Measurements from ENCODE around the gene FRMD4A.

FRMD4A gene

GRCh38 chr10:14365266-14365665 is 34.5 kb upstream of the FRMD4A start:
- Histone ChIP-seq H3K9ac (ENCODE audit: low read depth, low read length) (no peak overlapping the region), H3K9me3 (ENCODE audit: insufficient read depth, low read depth, low read length) (no peaks in the 10 kb centered on the region), H3K27me3 (ENCODE audit: insufficient read depth, low read length) (no peaks in the 10 kb centered on the region), H3K27ac (ENCODE audit: low read depth, low read length) (no peak overlapping the region), H3K4me3 (ENCODE audit: low read length) (no peak overlapping the region), H3K4me1 (ENCODE audit: insufficient read depth, low read length) (peaks cover 5% of the 10 kb centered on the region; the same call in 1 of the 2 replicates), H3K36me3 (ENCODE audit: insufficient read depth, low read length) (no peaks in the 10 kb centered on the region)
- WGBS, result 95% methylated on average over 5 of the region's 6 CpGs

- Histone ChIP-seq H3K4me3 (ENCODE audit: low read length) (no peak overlapping the region), H3K36me3 (ENCODE audit: insufficient read depth, low read length) (no peaks in the 10 kb centered on the region), H3K9ac (ENCODE audit: low read depth, low read length) (no peak overlapping the region), H3K27ac (ENCODE audit: low read depth, low read length) (no peak overlapping the region), H3K4me1 (ENCODE audit: insufficient read depth, low read length) (no peaks in the 10 kb centered on the region), H3K9me3 (ENCODE audit: insufficient read depth, low read depth, low read length) (no peaks in the 10 kb centered on the region), H3K27me3 (ENCODE audit: insufficient read depth, low read length) (no peaks in the 10 kb centered on the region)
Observed at GRCh38 chr10:14362104-14362503, 31.4 kb upstream of the FRMD4A start.

GRCh38 chr10:14360961-14361360 is 30.2 kb upstream of the FRMD4A start:
- Histone ChIP-seq H3K9ac (ENCODE audit: low read depth, low read length) (no peak overlapping the region), H3K4me3 (ENCODE audit: low read length) (no peak overlapping the region), H3K27ac (ENCODE audit: low read depth, low read length) (no peak overlapping the region), H3K36me3 (ENCODE audit: insufficient read depth, low read length) (no peaks in the 10 kb centered on the region), H3K9me3 (ENCODE audit: insufficient read depth, low read depth, low read length) (no peaks in the 10 kb centered on the region), H3K4me1 (ENCODE audit: insufficient read depth, low read length) (no peaks in the 10 kb centered on the region; the same call in 1 of the 2 replicates), H3K27me3 (ENCODE audit: insufficient read depth, low read length) (no peaks in the 10 kb centered on the region)
- 83% methylated on average over 1 of the region's 1 CpG for WGBS

DNA sequence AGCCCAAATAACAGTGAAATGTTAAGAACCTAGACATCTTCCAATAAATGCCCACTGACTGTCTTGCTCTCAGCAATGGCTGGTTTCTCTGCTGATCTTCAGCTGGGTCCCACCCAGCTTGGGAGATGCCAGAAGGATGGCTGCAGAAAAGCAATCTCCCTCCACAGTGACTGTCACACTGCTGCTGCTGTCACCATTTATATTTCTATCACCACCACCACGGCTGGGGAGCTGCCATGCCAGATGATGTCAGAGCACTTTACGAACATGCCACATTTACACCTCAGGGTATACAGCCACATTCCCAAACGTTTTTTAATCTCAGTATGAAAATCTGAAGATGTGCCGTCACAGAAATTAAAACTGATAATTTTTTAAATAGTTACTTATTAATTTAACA is 29.8 kb upstream of the FRMD4A start:
- no peak overlapping the region for H3K27ac ChIP-seq (ENCODE audit: low read depth, low read length)
- H3K9ac ChIP-seq (ENCODE audit: low read depth, low read length), result no peak overlapping the region
- H3K36me3 ChIP-seq (ENCODE audit: insufficient read depth, low read length), result no peaks in the 10 kb centered on the region
- H3K27me3 ChIP-seq (ENCODE audit: insufficient read depth, low read length), result no peaks in the 10 kb centered on the region
- no peaks in the 10 kb centered on the region for H3K9me3 ChIP-seq (ENCODE audit: insufficient read depth, low read depth, low read length)
- H3K4me3 ChIP-seq (ENCODE audit: low read length), result no peak overlapping the region
- 77% methylated on average over 3 of the region's 4 CpGs for WGBS
- no peaks in the 10 kb centered on the region; the same call in 1 of the 2 replicates for H3K4me1 ChIP-seq (ENCODE audit: insufficient read depth, low read length)

GRCh38 chr10:14358886-14359573 is 28.3 kb upstream of the FRMD4A start:
- no peak overlapping the region for H3K4me3 ChIP-seq (ENCODE audit: low read length)
- H3K27me3 ChIP-seq (ENCODE audit: insufficient read depth, low read length), result no peaks in the 10 kb centered on the region
- no peak overlapping the region for H3K27ac ChIP-seq (ENCODE audit: low read depth, low read length)
- no peaks in the 10 kb centered on the region for H3K9me3 ChIP-seq (ENCODE audit: insufficient read depth, low read depth, low read length)
- no peaks in the 10 kb centered on the region for H3K36me3 ChIP-seq (ENCODE audit: insufficient read depth, low read length)
- no peaks in the 10 kb centered on the region; the same call in 1 of the 2 replicates for H3K4me1 ChIP-seq (ENCODE audit: insufficient read depth, low read length)
- H3K9ac ChIP-seq (ENCODE audit: low read depth, low read length), result no peak overlapping the region
- WGBS, result 94% methylated on average over 9 of the region's 9 CpGs

- no peak overlapping the region for H3K9ac ChIP-seq (ENCODE audit: low read depth, low read length)
- no peak overlapping the region for H3K27ac ChIP-seq (ENCODE audit: low read depth, low read length)
- peaks cover 5% of the 10 kb centered on the region; the same call in 1 of the 2 replicates for H3K4me1 ChIP-seq (ENCODE audit: insufficient read depth, low read length)
- no peak overlapping the region for H3K4me3 ChIP-seq (ENCODE audit: low read length)
- H3K36me3 ChIP-seq (ENCODE audit: insufficient read depth, low read length), result no peaks in the 10 kb centered on the region
- 88% methylated on average over 3 of the region's 3 CpGs for WGBS
- no peaks in the 10 kb centered on the region for H3K9me3 ChIP-seq (ENCODE audit: insufficient read depth, low read depth, low read length)
- H3K27me3 ChIP-seq (ENCODE audit: insufficient read depth, low read length), result no peaks in the 10 kb centered on the region
Observed at GRCh38 chr10:14356921-14357320, 26.2 kb upstream of the FRMD4A start.

- 94% methylated on average over 3 of the region's 3 CpGs for WGBS
- Histone ChIP-seq H3K9ac (ENCODE audit: low read depth, low read length) (no peak overlapping the region), H3K27ac (ENCODE audit: low read depth, low read length) (no peak overlapping the region), H3K9me3 (ENCODE audit: insufficient read depth, low read depth, low read length) (no peaks in the 10 kb centered on the region), H3K36me3 (ENCODE audit: insufficient read depth, low read length) (no peaks in the 10 kb centered on the region), H3K4me3 (ENCODE audit: low read length) (no peak overlapping the region), H3K4me1 (ENCODE audit: insufficient read depth, low read length) (peaks cover 5% of the 10 kb centered on the region; the same call in 1 of the 2 replicates), H3K27me3 (ENCODE audit: insufficient read depth, low read length) (no peaks in the 10 kb centered on the region)
Observed at GRCh38 chr10:14355750-14356149, 25.0 kb upstream of the FRMD4A start.

DNA sequence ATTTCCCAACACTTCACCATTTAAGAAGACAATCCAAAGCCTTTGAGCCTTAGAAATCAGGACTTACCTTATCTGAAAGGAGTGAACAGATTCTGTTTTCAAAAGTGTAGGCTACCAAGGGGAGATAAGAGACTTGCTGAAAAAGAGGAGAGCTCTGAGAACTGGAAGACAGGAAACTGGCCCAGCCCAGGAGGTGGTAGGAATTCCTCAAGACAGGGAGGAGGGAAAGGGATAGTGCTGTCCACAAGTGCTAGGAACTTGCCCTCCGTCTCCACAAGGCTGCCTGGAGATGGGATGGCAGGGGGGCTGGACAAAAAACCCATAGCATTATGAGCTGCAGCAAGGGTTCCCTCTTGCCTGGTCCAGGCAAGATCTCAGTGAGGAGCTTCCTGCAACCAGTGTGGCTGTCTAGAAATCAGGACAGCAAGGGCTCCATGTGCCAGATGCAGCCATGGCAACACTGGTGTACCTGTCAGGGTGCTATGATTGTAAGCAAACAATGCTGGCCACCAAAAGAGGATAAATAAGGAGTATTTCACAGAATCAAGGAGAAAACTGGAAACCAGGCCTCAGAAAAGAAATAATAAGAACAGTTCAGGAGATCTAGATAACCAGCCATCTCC is 22.7 kb upstream of the FRMD4A start:
- H3K4me3 ChIP-seq (ENCODE audit: low read length), result no peak overlapping the region
- WGBS, result 38% methylated on average over 1 of the region's 1 CpG
- H3K9ac ChIP-seq (ENCODE audit: low read depth, low read length), result no peak overlapping the region
- no peaks in the 10 kb centered on the region for H3K9me3 ChIP-seq (ENCODE audit: insufficient read depth, low read depth, low read length)
- H3K4me1 ChIP-seq (ENCODE audit: insufficient read depth, low read length), result peaks cover 5% of the 10 kb centered on the region; the same call in 1 of the 2 replicates
- no peak overlapping the region for H3K27ac ChIP-seq (ENCODE audit: low read depth, low read length)
- H3K36me3 ChIP-seq (ENCODE audit: insufficient read depth, low read length), result no peaks in the 10 kb centered on the region
- H3K27me3 ChIP-seq (ENCODE audit: insufficient read depth, low read length), result no peaks in the 10 kb centered on the region

- 74% methylated on average over 4 of the region's 4 CpGs for WGBS
- no peaks in the 10 kb centered on the region for H3K27me3 ChIP-seq (ENCODE audit: insufficient read depth, low read length)
- H3K9me3 ChIP-seq (ENCODE audit: insufficient read depth, low read depth, low read length), result no peaks in the 10 kb centered on the region
- H3K4me3 ChIP-seq (ENCODE audit: low read length), result no peak overlapping the region
- no peak overlapping the region for H3K9ac ChIP-seq (ENCODE audit: low read depth, low read length)
- 0 out of 2 replicates have a peak, but pooled peaks cover 5% of the 10 kb centered on the region for H3K4me1 ChIP-seq (ENCODE audit: insufficient read depth, low read length)
- no peak overlapping the region for H3K27ac ChIP-seq (ENCODE audit: low read depth, low read length)
- H3K36me3 ChIP-seq (ENCODE audit: insufficient read depth, low read length), result no peaks in the 10 kb centered on the region
Observed at GRCh38 chr10:14350006-14350405, 19.3 kb upstream of the FRMD4A start.

GRCh38 chr10:14349081-14349480 is 18.4 kb upstream of the FRMD4A start:
- no peak overlapping the region for H3K27ac ChIP-seq (ENCODE audit: low read depth, low read length)
- 82% methylated on average over 2 of the region's 2 CpGs for WGBS
- H3K9ac ChIP-seq (ENCODE audit: low read depth, low read length), result no peak overlapping the region
- no peaks in the 10 kb centered on the region for H3K36me3 ChIP-seq (ENCODE audit: insufficient read depth, low read length)
- no peaks in the 10 kb centered on the region for H3K9me3 ChIP-seq (ENCODE audit: insufficient read depth, low read depth, low read length)
- H3K4me3 ChIP-seq (ENCODE audit: low read length), result no peak overlapping the region
- no peaks in the 10 kb centered on the region for H3K27me3 ChIP-seq (ENCODE audit: insufficient read depth, low read length)
- 0 out of 2 replicates have a peak, but pooled peaks cover 5% of the 10 kb centered on the region for H3K4me1 ChIP-seq (ENCODE audit: insufficient read depth, low read length)

- no peak overlapping the region for H3K4me3 ChIP-seq (ENCODE audit: low read length)
- H3K4me1 ChIP-seq (ENCODE audit: insufficient read depth, low read length), result no peaks in the 10 kb centered on the region
- H3K9ac ChIP-seq (ENCODE audit: low read depth, low read length), result no peak overlapping the region
- no peaks in the 10 kb centered on the region for H3K27me3 ChIP-seq (ENCODE audit: insufficient read depth, low read length)
- H3K27ac ChIP-seq (ENCODE audit: low read depth, low read length), result no peak overlapping the region
- H3K36me3 ChIP-seq (ENCODE audit: insufficient read depth, low read length), result no peaks in the 10 kb centered on the region
- WGBS, result 92% methylated on average over 2 of the region's 2 CpGs
- no peaks in the 10 kb centered on the region for H3K9me3 ChIP-seq (ENCODE audit: insufficient read depth, low read depth, low read length)
Observed at GRCh38 chr10:14345262-14345661, 14.5 kb upstream of the FRMD4A start.

Data from HUES64 (cell line).